ENCODE results near the gene ASCC1.

GRCh38 chr10:72184156-72184555, 31.9 kb downstream of the ASCC1 start:
- TF ChIP-seq, protein P1, sequence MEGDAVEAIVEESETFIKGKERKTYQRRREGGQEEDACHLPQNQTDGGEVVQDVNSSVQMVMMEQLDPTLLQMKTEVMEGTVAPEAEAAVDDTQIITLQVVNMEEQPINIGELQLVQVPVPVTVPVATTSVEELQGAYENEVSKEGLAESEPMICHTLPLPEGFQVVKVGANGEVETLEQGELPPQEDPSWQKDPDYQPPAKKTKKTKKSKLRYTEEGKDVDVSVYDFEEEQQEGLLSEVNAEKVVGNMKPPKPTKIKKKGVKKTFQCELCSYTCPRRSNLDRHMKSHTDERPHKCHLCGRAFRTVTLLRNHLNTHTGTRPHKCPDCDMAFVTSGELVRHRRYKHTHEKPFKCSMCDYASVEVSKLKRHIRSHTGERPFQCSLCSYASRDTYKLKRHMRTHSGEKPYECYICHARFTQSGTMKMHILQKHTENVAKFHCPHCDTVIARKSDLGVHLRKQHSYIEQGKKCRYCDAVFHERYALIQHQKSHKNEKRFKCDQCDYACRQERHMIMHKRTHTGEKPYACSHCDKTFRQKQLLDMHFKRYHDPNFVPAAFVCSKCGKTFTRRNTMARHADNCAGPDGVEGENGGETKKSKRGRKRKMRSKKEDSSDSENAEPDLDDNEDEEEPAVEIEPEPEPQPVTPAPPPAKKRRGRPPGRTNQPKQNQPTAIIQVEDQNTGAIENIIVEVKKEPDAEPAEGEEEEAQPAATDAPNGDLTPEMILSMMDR (conservative IDR thresholded peaks at IDR 0.05 in 1 of 2, IDR thresholded peaks at IDR 0.05 in 1 of 2; ENCODE audit: extremely low read depth in 1 of 2, insufficient read depth in 1 of 2, low read depth in 1 of 2, low read length in 2 of 2), result no peak
- no peak for TF ChIP-seq EZH2 (IDR thresholded peaks at IDR 0.05; ENCODE audit: borderline replicate concordance, low read length)

All from mammary epithelial cell (primary cell).